ENCODE measurements around the gene MYO7A.

MYO7A gene

GRCh38 chr11:77217156-77217555 is 89.1 kb downstream of the MYO7A start:
- no peak for DNase-seq (ENCODE audit: low spot score)

GRCh38 chr11:77223797-77224196 is 95.8 kb downstream of the MYO7A start:
- no peak for DNase-seq (ENCODE audit: low spot score)

DNA sequence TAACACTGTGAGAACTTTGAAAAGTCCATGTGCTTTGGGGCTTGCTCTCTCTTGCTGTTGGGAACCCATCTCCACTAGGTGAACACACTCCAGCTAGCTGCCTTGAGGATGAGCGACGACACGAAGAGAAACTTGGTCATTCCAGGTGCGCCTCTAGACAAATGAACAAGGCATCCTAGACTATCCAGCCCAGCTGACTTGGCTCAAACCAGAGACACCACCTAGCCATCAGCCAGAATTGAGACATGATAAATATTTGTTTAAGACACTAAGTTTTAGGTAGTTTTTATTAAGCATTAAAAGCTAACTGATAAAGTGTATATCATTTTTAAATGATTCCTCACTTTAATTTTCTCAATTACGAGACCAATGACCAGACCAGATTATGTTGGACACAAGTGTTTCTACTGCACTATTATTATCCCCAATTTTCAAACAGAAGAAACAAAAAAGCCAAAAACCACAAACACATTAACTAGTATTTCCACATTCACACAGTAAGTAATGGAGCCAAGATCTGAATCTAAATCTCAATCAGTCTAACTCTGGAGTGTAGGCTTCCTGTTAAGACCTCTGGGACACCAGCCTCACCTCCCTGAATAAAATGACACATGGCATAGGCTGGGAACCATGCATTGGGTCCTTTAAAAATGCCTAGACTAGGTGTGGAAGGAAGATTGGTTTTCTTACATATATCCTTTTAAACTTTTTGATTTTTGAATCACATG is 103.0 kb downstream of the MYO7A start:
- DNase-seq (ENCODE audit: low spot score), result no peak

DNA sequence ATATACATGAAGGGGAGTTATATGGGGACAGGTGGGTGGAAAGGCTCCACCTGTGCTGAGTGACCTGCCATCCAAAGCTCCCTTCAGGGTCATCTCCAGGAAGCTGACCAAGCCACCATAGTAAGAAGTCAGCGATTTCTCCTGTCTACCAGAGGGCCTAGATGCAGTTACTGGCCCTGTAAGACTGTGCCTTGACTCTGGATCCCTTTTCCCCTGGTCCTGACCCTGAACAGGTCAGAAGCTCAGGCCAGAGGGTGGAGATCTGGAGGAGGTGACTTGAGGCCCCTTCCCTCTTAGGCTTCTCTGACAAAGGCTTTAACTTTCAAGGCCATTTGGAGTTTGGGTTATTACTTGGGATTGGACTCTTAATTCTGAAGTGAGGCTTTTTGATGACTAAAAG is 103.8 kb downstream of the MYO7A start:
- DNase-seq (ENCODE audit: low spot score), result no peak

GRCh38 chr11:77232242-77232641 is 104.2 kb downstream of the MYO7A start:
- no peak for DNase-seq (ENCODE audit: low spot score)

DNA sequence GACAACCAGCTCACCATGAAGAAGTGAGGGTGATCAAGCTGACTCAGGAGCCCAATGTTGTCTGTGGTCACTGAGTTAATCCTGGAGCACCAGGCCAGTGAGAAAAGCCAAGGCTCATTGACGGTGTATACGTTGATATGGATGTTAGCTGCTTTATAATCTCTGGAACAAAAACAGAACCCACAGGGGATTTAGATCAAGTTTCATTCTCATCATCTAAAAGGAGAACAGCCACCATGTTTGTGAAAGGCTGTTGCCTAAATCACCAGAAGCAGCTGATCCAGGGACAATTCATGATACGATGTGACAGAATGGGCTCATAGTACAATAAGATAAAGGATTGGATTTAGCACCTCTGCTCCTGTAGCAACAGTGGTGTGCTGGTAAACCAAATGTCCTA is 105.0 kb downstream of the MYO7A start:
- DNase-seq (ENCODE audit: low spot score), result no peak

GRCh38 chr11:77236901-77237300 is 108.9 kb downstream of the MYO7A start:
- DNase-seq (ENCODE audit: low spot score), result no peak

DNA sequence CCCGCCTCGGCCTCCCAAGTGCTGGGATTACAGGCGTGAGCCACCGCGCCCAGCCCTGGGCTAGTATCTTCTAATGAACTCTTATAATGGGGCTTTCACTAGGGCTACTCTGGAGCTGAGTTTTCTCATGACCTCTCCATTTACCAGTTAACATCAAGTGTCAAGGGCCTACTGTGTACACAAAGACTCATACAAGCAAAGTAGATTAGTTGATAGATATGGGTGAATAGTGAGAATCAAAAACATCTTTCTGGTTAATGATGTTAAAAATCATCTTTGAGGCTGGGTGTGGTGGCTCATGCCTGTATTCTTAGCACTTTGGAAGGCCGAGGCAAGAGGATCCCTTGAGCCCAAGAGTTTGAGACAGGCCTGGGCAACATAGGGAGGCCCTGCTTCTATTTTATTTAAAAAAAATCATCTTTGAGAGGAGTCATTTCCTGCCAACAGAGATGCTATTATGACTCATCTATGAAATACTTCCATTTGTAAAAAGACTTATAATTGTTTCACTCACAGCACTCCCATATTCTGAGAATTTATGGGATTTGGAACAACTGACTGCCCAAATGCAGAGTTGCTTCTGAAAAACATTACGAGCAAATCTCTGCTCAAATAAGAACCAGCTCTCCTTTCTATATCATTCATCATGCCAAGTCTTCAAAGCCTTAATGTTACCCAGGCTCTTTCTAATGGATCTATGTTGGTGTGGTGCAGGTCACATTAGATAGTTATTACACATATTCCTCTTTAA is 116.4 kb downstream of the MYO7A start:
- DNase-seq (ENCODE audit: low spot score), result no peak

GRCh38 chr11:77249427-77249826 is 121.4 kb downstream of the MYO7A start:
- DNase-seq (ENCODE audit: low spot score), result no peak

DNA sequence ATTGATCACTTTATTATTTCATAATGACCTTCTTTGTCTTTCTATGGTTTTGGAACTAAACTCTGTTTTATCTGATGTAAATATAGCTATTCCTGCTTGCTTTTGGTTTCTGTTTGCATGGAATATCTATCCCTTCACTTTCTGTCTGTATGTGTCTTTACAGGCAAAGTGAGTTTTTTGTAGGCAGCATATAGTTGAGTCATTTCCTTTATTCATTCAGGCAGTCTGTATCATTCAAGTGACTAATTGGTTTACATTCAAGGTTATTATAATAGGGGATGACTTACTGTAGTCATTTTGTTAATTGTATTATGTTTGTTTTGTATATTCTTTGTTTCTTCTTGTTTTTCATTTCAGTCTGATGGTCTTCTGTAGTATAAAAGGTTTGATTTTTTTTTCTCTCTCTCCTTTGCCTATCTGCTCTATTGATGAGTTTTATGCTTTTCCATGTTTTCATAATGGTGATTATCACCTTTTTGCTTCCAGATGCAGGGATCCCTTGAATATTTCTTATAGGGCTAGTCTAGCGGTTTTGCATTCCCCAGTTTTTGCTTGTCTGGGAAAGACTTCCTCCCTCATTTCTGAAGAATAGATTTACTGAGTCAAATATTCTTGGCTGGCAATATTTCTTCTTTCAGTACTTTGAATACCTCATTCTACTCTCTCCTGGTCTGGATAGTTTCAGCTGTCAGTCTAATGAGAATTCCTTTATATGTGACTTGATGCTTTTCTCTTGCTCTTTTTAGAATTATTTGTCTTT is 123.0 kb downstream of the MYO7A start:
- DNase-seq (ENCODE audit: low spot score), result no peak

DNA sequence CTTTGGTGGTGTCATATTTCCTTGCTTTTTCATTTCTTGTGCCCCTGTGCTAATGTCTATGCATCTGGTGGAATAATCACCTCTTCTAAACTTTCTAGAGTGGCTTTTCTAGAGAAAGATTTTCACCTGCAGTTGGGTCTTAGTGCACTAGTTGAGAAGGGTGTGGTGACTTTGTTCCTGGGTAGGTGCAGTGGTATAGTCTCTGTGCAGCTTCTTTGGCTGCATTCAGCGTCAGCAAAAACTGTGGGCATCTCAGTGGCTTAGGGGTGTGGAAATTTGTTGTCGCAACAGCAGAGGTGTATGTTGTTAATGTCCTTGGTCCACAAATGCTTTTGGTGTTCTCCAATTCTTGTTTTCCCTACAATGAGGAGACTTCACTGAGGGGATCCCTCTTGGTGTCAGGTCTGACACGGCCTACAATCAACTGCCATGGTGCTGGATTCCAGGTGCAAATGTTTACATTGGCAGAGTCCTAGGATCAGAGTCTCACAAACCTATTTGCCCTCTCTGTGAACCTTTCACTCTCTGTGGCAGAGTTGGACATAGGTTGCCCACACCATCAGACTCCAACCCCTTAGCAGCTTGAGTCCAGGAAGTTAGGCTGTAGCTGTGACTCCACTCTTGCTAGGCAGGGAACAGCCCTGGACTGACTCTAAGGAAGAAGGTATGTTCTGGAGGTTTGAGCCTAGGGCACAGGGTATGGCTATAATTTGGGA is 124.7 kb downstream of the MYO7A start:
- no peak for DNase-seq (ENCODE audit: low spot score)

DNA sequence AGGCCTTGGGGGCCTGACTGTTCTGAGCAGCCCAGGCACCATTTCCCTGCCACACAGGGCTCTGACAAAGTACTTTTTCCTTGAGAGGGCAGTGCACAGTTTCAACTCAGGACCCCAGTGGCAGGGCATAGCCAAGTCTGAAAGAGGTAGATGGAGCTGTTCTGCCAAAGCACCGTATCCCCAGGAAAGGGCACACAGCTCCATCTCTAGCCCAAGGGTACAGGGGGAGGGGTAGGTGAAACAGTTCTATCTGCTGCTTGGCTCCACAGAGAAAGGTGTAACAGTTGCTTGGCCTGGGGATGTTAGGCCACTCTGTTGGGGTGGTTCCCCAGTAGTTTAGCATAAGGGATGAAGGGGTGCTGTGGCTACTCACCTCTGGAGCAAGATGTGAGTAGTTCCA is 125.6 kb downstream of the MYO7A start:
- no peak for DNase-seq (ENCODE audit: low spot score)

DNA sequence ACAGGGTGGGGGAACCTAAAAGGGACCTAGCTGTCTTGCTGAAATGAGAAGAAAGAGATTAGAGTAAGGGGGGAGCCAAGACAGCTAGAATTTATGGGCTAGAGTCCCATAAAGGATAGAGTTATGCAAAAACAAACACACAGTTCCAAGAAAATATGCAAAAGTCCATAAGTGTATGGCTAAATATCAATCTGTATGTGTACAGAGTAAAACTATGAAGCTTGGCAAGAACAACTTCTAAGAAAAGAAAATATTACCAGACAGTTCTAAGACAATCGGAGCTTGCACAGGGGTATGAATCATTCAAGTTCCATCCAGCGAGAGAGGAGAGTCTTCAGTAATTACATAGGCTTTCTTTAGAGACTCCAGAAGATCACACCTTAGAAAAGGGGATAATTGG is 131.6 kb downstream of the MYO7A start:
- DNase-seq (ENCODE audit: low spot score), result no peak

DNA sequence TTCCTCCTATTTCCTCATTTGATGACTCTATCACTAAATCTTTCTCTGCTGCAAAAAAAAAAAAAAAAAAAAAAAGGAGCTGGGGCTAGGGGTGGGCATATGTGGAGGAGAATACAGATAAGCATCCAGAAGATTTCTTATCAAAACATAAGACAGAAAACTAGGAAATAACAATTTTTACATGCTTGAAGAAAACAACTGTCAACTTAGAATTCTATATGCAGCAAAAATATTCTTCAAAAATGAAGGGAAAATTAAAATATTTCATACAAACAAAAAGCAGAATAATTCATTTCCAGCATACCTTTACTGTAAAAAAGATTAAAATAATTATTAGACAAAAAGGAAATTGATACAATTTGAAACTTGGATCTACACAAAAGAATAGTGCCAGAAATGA is 134.8 kb downstream of the MYO7A start:
- DNase-seq (ENCODE audit: low spot score), result no peak

Data from putamen (tissue), 1 donor.